Fibroblast of skin of right biceps (primary cell): Measurements from ENCODE around the gene NASP.

Source experiments
- DNase-seq: peaks from one replicate; pipeline ENCODE4 v3.0.0-alpha.2; 2013

NASP gene

GRCh38 chr1:45621895-45622523, 38.2 kb downstream of the NASP start:
- no peak for DNase-seq

- DNase-seq: no peak
Measured at GRCh38 chr1:45622524-45623394, 38.9 kb downstream of the NASP start.

GRCh38 chr1:45623972-45624371, 40.1 kb downstream of the NASP start, which contains the start of gene CCDC17:
CCDC17 (minus strand) TSS chr1:45624054; CDS start chr1:45623909, 145 bp downstream.
- DNase-seq: no peak

GRCh38 chr1:45629035-45629434, 45.2 kb downstream of the NASP start:
- DNase-seq: no peak

GRCh38 chr1:45630429-45630828, 46.6 kb downstream of the NASP start:
- DNase-seq: no peak

GRCh38 chr1:45635211-45635610, 51.4 kb downstream of the NASP start:
- no peak for DNase-seq

GRCh38 chr1:45640293-45640692, 56.5 kb downstream of the NASP start:
- no peak for DNase-seq

GRCh38 chr1:45643321-45643720, 59.5 kb downstream of the NASP start:
- no peak for DNase-seq

GRCh38 chr1:45643978-45644377, 60.1 kb downstream of the NASP start:
- no peak for DNase-seq

- no peak for DNase-seq
Measured at GRCh38 chr1:45644661-45645060, 60.8 kb downstream of the NASP start.

- no peak for DNase-seq
Measured at GRCh38 chr1:45647248-45648021, 63.6 kb downstream of the NASP start.

- peak; percentile 22 for DNase-seq
Measured at GRCh38 chr1:45654540-45655280, 70.9 kb downstream of the NASP start.

GRCh38 chr1:45656573-45657226, 72.9 kb downstream of the NASP start:
- no peak for DNase-seq

- no peak for DNase-seq
Measured at GRCh38 chr1:45658171-45658570, 74.3 kb downstream of the NASP start.

- DNase-seq: no peak
Measured at GRCh38 chr1:45659222-45659621, 75.4 kb downstream of the NASP start.

GRCh38 chr1:45660336-45660735, 76.5 kb downstream of the NASP start:
- DNase-seq: no peak

GRCh38 chr1:45666836-45667235, 83.0 kb downstream of the NASP start:
- DNase-seq: no peak

- no peak for DNase-seq
Measured at GRCh38 chr1:45667321-45668111, 83.7 kb downstream of the NASP start.
